Karpas-422 (cell line): ENCODE results near the gene HSD17B8. TPM values are rescaled to one million over a fixed set of nuclear protein-coding genes. Genes with fewer than 3 reads are reported as not detected.

Experiments used
- DNase-seq: peaks from one replicate; pipeline ENCODE4 v3.0.0-alpha.2; 2015
- H2AFZ ChIP-seq: fragments of 200-600 bp; sonication (generic); 2 replicates; pipeline ENCODE4 v1.6.1; 2014; ENCODE audit warnings: antibody characterized with exemption, low read length, mixed read lengths
- H3K27ac ChIP-seq: fragments of 200-600 bp; sonication (generic); 2 replicates; pipeline ENCODE4 v1.5.1; 2014; ENCODE audit warnings: mild to moderate bottlenecking, low read length, moderate library complexity
- H3K27me3 ChIP-seq: fragments of 200-600 bp; sonication (generic); 2 replicates; pipeline ENCODE4 v1.6.1; 2014; ENCODE audit warnings: low read length, mixed read lengths
- H3K36me3 ChIP-seq: fragments of 200-600 bp; sonication (generic); 2 replicates; pipeline ENCODE4 v1.6.1; 2014; ENCODE audit warnings: low read length, mixed read lengths; ENCODE audit not compliant: insufficient read depth
- H3K4me1 ChIP-seq: fragments of 200-600 bp; sonication (generic); 2 replicates; pipeline ENCODE4 v1.6.1; 2014; ENCODE audit warnings: mild to moderate bottlenecking, low read length, mixed read lengths
- H3K4me2 ChIP-seq: fragments of 200-600 bp; sonication (generic); 2 replicates; pipeline ENCODE4 v1.6.1; 2014; ENCODE audit warnings: low read length, low read depth, mild to moderate bottlenecking; ENCODE audit not compliant: poor library complexity, severe bottlenecking
- H3K4me3 ChIP-seq: fragments of 200-600 bp; sonication (generic); 2 replicates; pipeline ENCODE4 v1.5.1; 2014; ENCODE audit warnings: mild to moderate bottlenecking, antibody characterized with exemption, low read length, mixed read lengths
- H3K79me2 ChIP-seq: fragments of 200-600 bp; sonication (generic); 2 replicates; pipeline ENCODE4 v1.6.1; 2014; ENCODE audit warnings: mild to moderate bottlenecking, low read length, mixed read lengths
- H3K9ac ChIP-seq: fragments of 200-600 bp; sonication (generic); 2 replicates; pipeline ENCODE4 v1.6.0; 2014; ENCODE audit warnings: low read length
- H3K9me2 ChIP-seq: fragments of 200-600 bp; sonication (generic), shearing (Covaris generic); replicated peaks from 2 replicates; pipeline ENCODE4 v1.6.0; 2014; ENCODE audit warnings: mild to moderate bottlenecking, low read length, moderate library complexity; ENCODE audit not compliant: insufficient read depth
- H3K9me3 ChIP-seq: fragments of 300-700, 200-600 bp; sonication (generic); 2 replicates; pipeline ENCODE4 v1.6.1; 2014; ENCODE audit warnings: low read length, mixed read lengths
- H4K20me1 ChIP-seq: fragments of 200-600 bp; sonication (generic); 2 replicates; pipeline ENCODE4 v1.6.1; 2014; ENCODE audit warnings: mild to moderate bottlenecking, antibody characterized with exemption, low read length, low read depth; ENCODE audit not compliant: insufficient read depth
- total RNA-seq: library from RNA; depleted of rRNA; stranded (reverse); fragments of >200 nt; shearing (Covaris generic); gene quantifications from 2 replicates; pipeline ENCODE4 v1.2.3, GENCODE V29; 2014; ENCODE audit warnings: low replicate concordance

The HSD17B8 gene
- total RNA-seq, 1 experiment from 2014 or later = 15.5 TPM

- H3K9me3 ChIP-seq = no peaks in the 10 kb centered on the region
- H4K20me1 ChIP-seq = no peaks in the 10 kb centered on the region
These were observed 29.7 kb upstream of the HSD17B8 start for GRCh38 chr6:33174784-33175183.

GRCh38 chr6:33175436-33176069 lies 28.9 kb upstream of the HSD17B8 start:
- H3K9ac ChIP-seq = no peak overlapping the region
- no peaks in the 10 kb centered on the region for H3K9me2 ChIP-seq
- no peak overlapping the region for H3K4me2 ChIP-seq
- H3K79me2 ChIP-seq = no peaks in the 10 kb centered on the region
- H4K20me1 ChIP-seq = no peaks in the 10 kb centered on the region
- H3K4me1 ChIP-seq = peaks cover 5% of the 10 kb centered on the region
- DNase-seq = no peak
- no peak overlapping the region for H3K4me3 ChIP-seq
- no peak overlapping the region for H2AFZ ChIP-seq
- H3K36me3 ChIP-seq = no peaks in the 10 kb centered on the region
- no peaks in the 10 kb centered on the region for H3K9me3 ChIP-seq
- no peak overlapping the region for H3K27ac ChIP-seq
- no peaks in the 10 kb centered on the region for H3K27me3 ChIP-seq

More at GRCh38 chr6:33174784-33175183, 29.7 kb upstream of the HSD17B8 start:
- Histone ChIP-seq H2AFZ (no peak overlapping the region), H3K4me3 (no peak overlapping the region), H3K4me1 (peaks cover 13% of the 10 kb centered on the region), H3K4me2 (no peak overlapping the region), H3K9ac (no peak overlapping the region), H3K27ac (no peak overlapping the region), H3K36me3 (no peaks in the 10 kb centered on the region), H3K27me3 (no peaks in the 10 kb centered on the region), H3K79me2 (no peaks in the 10 kb centered on the region), H3K9me2 (no peaks in the 10 kb centered on the region)
- DNase-seq = no peak

GRCh38 chr6:33176906-33177305 lies 27.5 kb upstream of the HSD17B8 start:
- H3K4me2 ChIP-seq = no peak overlapping the region
- no peaks in the 10 kb centered on the region for H3K79me2 ChIP-seq
- no peaks in the 10 kb centered on the region for H3K9me2 ChIP-seq
- no peaks in the 10 kb centered on the region for H4K20me1 ChIP-seq
- no peak overlapping the region for H3K9ac ChIP-seq
- no peaks in the 10 kb centered on the region for H3K4me1 ChIP-seq
- no peak overlapping the region for H3K27ac ChIP-seq
- H3K4me3 ChIP-seq = no peak overlapping the region
- DNase-seq = no peak
- no peaks in the 10 kb centered on the region for H3K36me3 ChIP-seq
- no peaks in the 10 kb centered on the region for H3K27me3 ChIP-seq
- H2AFZ ChIP-seq = no peak overlapping the region
- no peaks in the 10 kb centered on the region for H3K9me3 ChIP-seq

GRCh38 chr6:33177552-33178446 lies 26.7 kb upstream of the HSD17B8 start:
- Histone ChIP-seq H3K27ac (no peak overlapping the region), H3K27me3 (no peaks in the 10 kb centered on the region), H2AFZ (no peak overlapping the region), H3K9me2 (no peaks in the 10 kb centered on the region), H3K9me3 (peaks cover 1% of the 10 kb centered on the region; the same call in 1 of the 2 replicates), H3K4me1 (no peaks in the 10 kb centered on the region), H3K79me2 (no peaks in the 10 kb centered on the region), H3K4me2 (no peak overlapping the region), H3K4me3 (no peak overlapping the region), H4K20me1 (no peaks in the 10 kb centered on the region), H3K9ac (no peak overlapping the region), H3K36me3 (no peaks in the 10 kb centered on the region)
- no peak for DNase-seq

- H3K27ac ChIP-seq = no peak overlapping the region
- H3K79me2 ChIP-seq = no peaks in the 10 kb centered on the region
- no peaks in the 10 kb centered on the region for H4K20me1 ChIP-seq
- no peak overlapping the region for H2AFZ ChIP-seq
- H3K9ac ChIP-seq = no peak overlapping the region
- no peaks in the 10 kb centered on the region for H3K9me2 ChIP-seq
- H3K4me3 ChIP-seq = no peak overlapping the region
- no peaks in the 10 kb centered on the region; the same call in 1 of the 2 replicates for H3K36me3 ChIP-seq
- H3K4me1 ChIP-seq = no peaks in the 10 kb centered on the region
- H3K9me3 ChIP-seq = peaks cover 9% of the 10 kb centered on the region
- no peak overlapping the region for H3K4me2 ChIP-seq
- DNase-seq = no peak
- no peaks in the 10 kb centered on the region for H3K27me3 ChIP-seq
These were observed 25.5 kb upstream of the HSD17B8 start for GRCh38 chr6:33178755-33179475.

GRCh38 chr6:33181141-33181540 lies 23.3 kb upstream of the HSD17B8 start:
- no peak overlapping the region for H3K27ac ChIP-seq
- H3K27me3 ChIP-seq = no peaks in the 10 kb centered on the region
- H3K9me3 ChIP-seq = peaks cover 9% of the 10 kb centered on the region
- no peaks in the 10 kb centered on the region for H3K79me2 ChIP-seq
- no peak overlapping the region for H3K9ac ChIP-seq
- no peak overlapping the region for H3K4me2 ChIP-seq
- no peaks in the 10 kb centered on the region for H4K20me1 ChIP-seq
- no peaks in the 10 kb centered on the region for H3K9me2 ChIP-seq
- H3K4me1 ChIP-seq = no peaks in the 10 kb centered on the region
- DNase-seq = no peak
- H2AFZ ChIP-seq = no peak overlapping the region
- H3K36me3 ChIP-seq = no peaks in the 10 kb centered on the region; the same call in 1 of the 2 replicates
- no peak overlapping the region for H3K4me3 ChIP-seq

- H3K9me2 ChIP-seq = no peaks in the 10 kb centered on the region
- no peaks in the 10 kb centered on the region; the same call in 1 of the 2 replicates for H3K36me3 ChIP-seq
- H3K27me3 ChIP-seq = no peaks in the 10 kb centered on the region
- H2AFZ ChIP-seq = peak overlapping the region; percentile 97
- no peaks in the 10 kb centered on the region for H4K20me1 ChIP-seq
- no peaks in the 10 kb centered on the region for H3K4me1 ChIP-seq
- DNase-seq = peak; percentile 60
- H3K4me2 ChIP-seq = no peak overlapping the region
- peak overlapping the region; percentile 2; the same call in 1 of the 2 replicates for H3K4me3 ChIP-seq
- H3K9me3 ChIP-seq = peaks cover 9% of the 10 kb centered on the region
- no peaks in the 10 kb centered on the region for H3K79me2 ChIP-seq
- H3K27ac ChIP-seq = no peak overlapping the region
- no peak overlapping the region for H3K9ac ChIP-seq
These were observed 21.3 kb upstream of the HSD17B8 start for GRCh38 chr6:33183071-33183683.
